Mesenchymal stem cell (in vitro differentiated cells and primary cell): ENCODE results near the gene TTC5.

Source experiments
- DNase-seq: peaks from one replicate; pipeline ENCODE4 v3.0.0-alpha.2; 2013
- H2AFZ ChIP-seq: one replicate; pipeline ENCODE4 v1.6.1; 2013; ENCODE audit warnings: low read depth, mild to moderate bottlenecking, control low read depth, inconsistent platforms, low read length, moderate library complexity
- H2AK5ac ChIP-seq: 2 replicates; pipeline ENCODE4 v1.6.1; 2013; ENCODE audit warnings: low read length, moderate library complexity, mild to moderate bottlenecking, inconsistent platforms; ENCODE audit not compliant: severe bottlenecking
- H2BK120ac ChIP-seq: one replicate; pipeline ENCODE4 v1.6.1; 2013; ENCODE audit warnings: low read depth, mild to moderate bottlenecking, inconsistent platforms, low read length, moderate library complexity
- H2BK12ac ChIP-seq, 2 experiments: one replicate each; pipeline ENCODE4 v1.6.1; 2013; ENCODE audit warnings: inconsistent platforms in 2 of 2, low read length in 2 of 2, mild to moderate bottlenecking in 2 of 2, moderate library complexity in 2 of 2, control low read depth in 1 of 2
- H2BK15ac ChIP-seq: one replicate; pipeline ENCODE4 v1.6.1; 2013; ENCODE audit warnings: mild to moderate bottlenecking, low read depth, inconsistent platforms; ENCODE audit not compliant: poor library complexity, severe bottlenecking
- H2BK5ac ChIP-seq: 2 replicates; pipeline ENCODE4 v1.6.1; 2013; ENCODE audit warnings: low read depth, mild to moderate bottlenecking, low read length, control low read depth, inconsistent platforms; ENCODE audit not compliant: poor library complexity, severe bottlenecking
- H3K14ac ChIP-seq, 2 experiments: one replicate each; pipeline ENCODE4 v1.6.1; 2013; ENCODE audit warnings: inconsistent platforms in 2 of 2, low read length in 2 of 2, control low read depth in 1 of 2, mild to moderate bottlenecking in 1 of 2, moderate library complexity in 1 of 2
- H3K18ac ChIP-seq, 2 experiments: one replicate each; pipeline ENCODE4 v1.6.1; 2013; ENCODE audit warnings: inconsistent platforms in 2 of 2, low read length in 2 of 2, control low read depth in 1 of 2, low read depth in 1 of 2, mild to moderate bottlenecking in 1 of 2
- H3K23ac ChIP-seq, 2 experiments: one replicate each; pipeline ENCODE4 v1.6.1; 2013; ENCODE audit warnings: inconsistent platforms in 2 of 2, low read length in 2 of 2, mild to moderate bottlenecking in 2 of 2, moderate library complexity in 2 of 2, control low read depth in 1 of 2
- H3K27ac ChIP-seq: 2 replicates; pipeline ENCODE4 v1.5.1; 2013; ENCODE audit warnings: mild to moderate bottlenecking, moderate library complexity, low read length, control low read depth, inconsistent platforms; ENCODE audit not compliant: poor library complexity, severe bottlenecking
- H3K27me3 ChIP-seq, 2 experiments: 2 replicates each; pipeline versions ENCODE4 v1.6.1 to v1.7.0; 2013; ENCODE audit warnings: low read length in 2 of 2, mild to moderate bottlenecking in 2 of 2, moderate library complexity in 2 of 2, control low read depth in 1 of 2, inconsistent platforms in 1 of 2; ENCODE audit not compliant: control insufficient read depth in 1 of 2, insufficient read depth in 1 of 2
- H3K36me3 ChIP-seq, 2 experiments: 2 replicates each; pipeline versions ENCODE4 v1.6.1 to v1.7.0; 2013; ENCODE audit warnings: low read length in 2 of 2, control low read depth in 1 of 2, inconsistent platforms in 1 of 2, low read depth in 1 of 2, mild to moderate bottlenecking in 1 of 2; ENCODE audit not compliant: insufficient read depth in 2 of 2, control insufficient read depth in 1 of 2
- H3K4ac ChIP-seq, 2 experiments: one replicate each; pipeline ENCODE4 v1.6.1; 2013; ENCODE audit warnings: inconsistent platforms in 2 of 2, low read length in 2 of 2, mild to moderate bottlenecking in 2 of 2, moderate library complexity in 2 of 2, control low read depth in 1 of 2, low read depth in 1 of 2
- H3K4me1 ChIP-seq: 2 replicates; pipeline ENCODE4 v1.6.1; 2013; ENCODE audit warnings: low read depth, low read length, control low read depth; ENCODE audit not compliant: control insufficient read depth, insufficient read depth
- H3K4me2 ChIP-seq: 2 replicates; pipeline ENCODE4 v1.6.1; 2013; ENCODE audit warnings: low read length, mild to moderate bottlenecking, inconsistent platforms; ENCODE audit not compliant: poor library complexity, severe bottlenecking
- H3K4me3 ChIP-seq, 2 experiments: 2 replicates each; pipeline versions ENCODE4 v1.5.1 to v1.7.0; 2013; ENCODE audit warnings: low read length in 2 of 2, mild to moderate bottlenecking in 2 of 2, control low read depth in 1 of 2, low read depth in 1 of 2; ENCODE audit not compliant: insufficient read depth in 1 of 2
- H3K79me1 ChIP-seq: replicated peaks from 2 replicates; pipeline ENCODE4 v1.6.1; 2013; ENCODE audit warnings: mild to moderate bottlenecking, control low read depth, low read length, inconsistent platforms; ENCODE audit not compliant: poor library complexity, severe bottlenecking
- H3K9ac ChIP-seq: 2 replicates; pipeline ENCODE4 v1.7.0; 2013; ENCODE audit warnings: mild to moderate bottlenecking, low read length, moderate library complexity
- H3K9me3 ChIP-seq: 2 replicates; pipeline ENCODE4 v1.7.0; 2013; ENCODE audit warnings: mild to moderate bottlenecking, low read length; ENCODE audit not compliant: control insufficient read depth
- H4K8ac ChIP-seq: one replicate; pipeline ENCODE4 v1.6.1; 2013; ENCODE audit warnings: inconsistent platforms, mild to moderate bottlenecking, low read length, moderate library complexity
- H4K91ac ChIP-seq: one replicate; pipeline ENCODE4 v1.6.1; 2013; ENCODE audit warnings: mild to moderate bottlenecking, low read length, inconsistent platforms
- WGBS: methylation state at CpG from one replicate; pipeline ENCODE4 v1.1.7; 2013; ENCODE audit warnings: mixed read lengths; 5-methylcytosine and 5-hydroxymethylcytosine counted together

Gene TTC5

DNA sequence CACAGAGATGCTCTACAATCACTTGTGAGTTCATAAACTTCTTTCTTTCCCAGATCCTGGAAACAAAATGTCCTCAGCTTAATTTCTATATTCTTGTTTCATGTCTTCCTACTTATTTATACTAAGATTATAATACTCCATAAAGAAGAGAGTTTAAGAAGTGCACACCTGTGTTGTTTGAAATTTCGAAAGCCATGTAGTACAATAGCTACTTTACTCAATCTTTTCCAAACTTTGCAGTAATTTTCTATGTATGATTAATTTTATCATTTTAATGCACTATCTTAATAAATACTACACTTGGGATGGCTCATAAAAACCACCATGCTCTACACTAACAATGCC is 300 bp upstream of the TTC5 start:
- Histone ChIP-seq H2AFZ (no peak overlapping the region), H2BK15ac (no peak overlapping the region), H3K27ac (no peak overlapping the region), H4K91ac (no peak overlapping the region), H2BK12ac (no peak overlapping the region), H3K4me2 (no peak overlapping the region), H4K8ac (no peak overlapping the region), H3K27me3 (no peaks in the 10 kb centered on the region), H3K4me3 (no peak overlapping the region), H3K9ac (peak overlapping the region; percentile 93), H3K18ac (no peak overlapping the region), H2AK5ac (no peak overlapping the region), H3K79me1 (peaks cover 14% of the 10 kb centered on the region), H3K23ac (no peak overlapping the region), H3K36me3 (peaks cover 0 to 10% of the 10 kb centered on the region in 2 experiments), H2BK120ac (no peak overlapping the region), H3K9me3 (no peaks in the 10 kb centered on the region), H3K4me1 (no peaks in the 10 kb centered on the region), H3K14ac (no peak overlapping the region), H2BK5ac (no peak overlapping the region), H3K4ac (no peak overlapping the region)
- DNase-seq = no peak
- WGBS = no CpG with 5 or more reads among the region's 1 CpG

DNA sequence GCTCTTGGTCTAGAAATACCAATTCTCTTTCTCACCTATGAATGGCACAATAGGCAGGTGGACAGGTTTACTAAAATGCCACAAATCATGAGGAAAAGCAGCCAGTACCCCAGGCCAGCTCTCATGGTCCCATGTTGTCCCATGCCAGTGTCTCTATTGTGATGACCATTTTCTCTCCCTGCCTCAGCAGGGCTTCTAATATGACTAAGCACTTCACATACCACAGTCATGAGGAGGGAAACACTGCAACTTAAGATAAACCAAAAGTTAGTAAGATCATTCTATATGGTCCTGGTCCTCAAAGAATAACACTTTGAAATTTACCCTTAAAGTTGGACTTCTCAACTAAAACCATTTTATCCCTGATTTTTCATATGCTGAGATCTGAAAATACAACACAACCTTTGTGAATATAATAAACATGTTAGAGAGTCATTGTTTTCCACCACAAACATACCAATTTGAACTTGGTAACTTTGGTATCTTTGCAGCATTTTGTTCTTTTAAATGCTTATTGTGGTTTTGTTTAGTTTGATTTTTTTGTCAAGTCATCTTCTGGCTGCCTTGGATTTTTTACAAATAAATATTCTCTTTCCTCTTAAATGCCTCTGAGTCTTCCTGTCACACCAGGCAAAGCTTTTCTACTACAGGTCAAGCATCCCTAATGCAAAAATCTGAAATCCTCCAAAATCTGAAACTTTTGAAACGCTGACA is 3.6 kb downstream of the TTC5 start:
- H2BK120ac ChIP-seq = no peak overlapping the region
- no peak overlapping the region for H3K4me3 ChIP-seq
- no peak overlapping the region for H3K4ac ChIP-seq
- H2BK12ac ChIP-seq = no peak overlapping the region
- no peak overlapping the region for H3K27ac ChIP-seq
- H2AFZ ChIP-seq = no peak overlapping the region
- WGBS = 75% methylated on average over 1 of the region's 1 CpG
- no peak overlapping the region for H2AK5ac ChIP-seq
- H3K23ac ChIP-seq = no peak overlapping the region
- H4K91ac ChIP-seq = no peak overlapping the region
- peak; percentile 50 for DNase-seq
- no peaks in the 10 kb centered on the region for H3K4me1 ChIP-seq
- H3K4me2 ChIP-seq = no peak overlapping the region
- H3K9me3 ChIP-seq = no peaks in the 10 kb centered on the region
- H3K36me3 ChIP-seq = peaks cover 18 to 46% of the 10 kb centered on the region in 2 experiments
- H2BK15ac ChIP-seq = no peak overlapping the region
- H3K27me3 ChIP-seq = no peaks in the 10 kb centered on the region
- peaks cover 16% of the 10 kb centered on the region for H3K79me1 ChIP-seq
- no peak overlapping the region for H2BK5ac ChIP-seq
- no peak overlapping the region for H4K8ac ChIP-seq
- no peak overlapping the region for H3K18ac ChIP-seq
- peak overlapping the region; percentile 14 for H3K9ac ChIP-seq
- H3K14ac ChIP-seq = no peak overlapping the region

DNA sequence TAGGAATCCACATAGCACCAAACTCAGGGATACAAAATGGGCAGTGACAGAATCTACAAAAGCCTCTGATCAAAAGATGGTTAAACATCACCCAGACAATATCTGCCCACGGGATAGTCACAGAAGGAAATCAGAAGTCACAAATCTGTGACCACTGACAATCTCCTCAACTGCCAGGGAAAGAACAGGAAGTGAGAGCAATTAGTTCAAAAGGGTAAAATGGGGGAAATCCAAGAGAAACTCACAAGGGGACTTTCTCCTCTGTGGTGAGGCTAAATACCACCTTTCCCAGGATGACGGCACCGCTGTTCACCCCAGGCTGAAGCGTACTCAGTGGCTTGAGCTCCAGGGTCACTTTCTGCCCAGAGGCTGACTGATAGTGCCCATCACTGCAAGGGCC is 10.7 kb downstream of the TTC5 start:
- Histone ChIP-seq H3K14ac (no peak overlapping the region), H3K9me3 (no peaks in the 10 kb centered on the region), H3K79me1 (peaks cover 4% of the 10 kb centered on the region), H2AK5ac (no peak overlapping the region), H4K8ac (no peak overlapping the region), H3K4me3 (no peak overlapping the region), H3K27ac (no peak overlapping the region), H2BK12ac (no peak overlapping the region), H3K18ac (no peak overlapping the region), H3K4me2 (no peak overlapping the region), H2BK5ac (no peak overlapping the region), H3K36me3 (peaks cover 24 to 91% of the 10 kb centered on the region in 2 experiments), H2BK15ac (no peak overlapping the region), H4K91ac (no peak overlapping the region), H3K27me3 (no peaks in the 10 kb centered on the region), H2BK120ac (no peak overlapping the region), H3K9ac (no peak overlapping the region), H2AFZ (no peak overlapping the region), H3K4ac (no peak overlapping the region), H3K23ac (no peak overlapping the region), H3K4me1 (peaks cover 2% of the 10 kb centered on the region)
- DNase-seq = no peak
- whole genome bisulfite sequencing = 95% methylated on average over 4 of the region's 4 CpGs

DNA sequence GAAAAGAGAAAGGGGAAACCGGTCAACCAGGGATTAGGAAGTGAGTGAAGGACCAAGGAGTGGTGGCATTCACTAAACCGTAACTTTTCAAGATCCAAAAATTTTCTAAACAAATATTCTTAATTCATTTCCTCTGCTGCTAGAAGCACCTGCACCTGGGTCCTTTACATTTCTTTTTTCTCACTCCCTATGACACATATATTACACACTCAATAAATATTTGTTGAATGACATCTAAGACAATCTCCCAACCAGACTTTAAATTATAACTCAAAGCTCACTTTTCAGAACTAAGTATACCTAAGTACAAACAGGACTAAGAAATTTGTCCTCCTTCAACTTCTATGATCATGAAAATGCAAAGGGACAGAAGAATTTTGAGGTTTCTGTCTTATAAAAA is 11.1 kb downstream of the TTC5 start:
- H3K4me2 ChIP-seq = no peak overlapping the region
- H2BK12ac ChIP-seq = no peak overlapping the region
- no peak overlapping the region for H4K8ac ChIP-seq
- no peak overlapping the region for H3K27ac ChIP-seq
- H3K4ac ChIP-seq = no peak overlapping the region
- no peak overlapping the region for H3K9ac ChIP-seq
- no peak overlapping the region for H2BK5ac ChIP-seq
- no peak overlapping the region for H2BK15ac ChIP-seq
- H2BK120ac ChIP-seq = no peak overlapping the region
- H4K91ac ChIP-seq = no peak overlapping the region
- no peak overlapping the region for H3K4me3 ChIP-seq
- 96% methylated on average over 2 of the region's 2 CpGs for WGBS
- no peak overlapping the region for H3K14ac ChIP-seq
- H3K79me1 ChIP-seq = peaks cover 4% of the 10 kb centered on the region
- no peak overlapping the region for H3K18ac ChIP-seq
- no peaks in the 10 kb centered on the region for H3K27me3 ChIP-seq
- H3K4me1 ChIP-seq = peaks cover 2% of the 10 kb centered on the region
- H3K36me3 ChIP-seq = peaks cover 22 to 93% of the 10 kb centered on the region in 2 experiments
- DNase-seq = no peak
- no peak overlapping the region for H2AFZ ChIP-seq
- no peak overlapping the region for H2AK5ac ChIP-seq
- H3K9me3 ChIP-seq = no peaks in the 10 kb centered on the region
- no peak overlapping the region for H3K23ac ChIP-seq
